ENCODE results near the gene ERCC6L.

- TF ChIP-seq, protein P1, sequence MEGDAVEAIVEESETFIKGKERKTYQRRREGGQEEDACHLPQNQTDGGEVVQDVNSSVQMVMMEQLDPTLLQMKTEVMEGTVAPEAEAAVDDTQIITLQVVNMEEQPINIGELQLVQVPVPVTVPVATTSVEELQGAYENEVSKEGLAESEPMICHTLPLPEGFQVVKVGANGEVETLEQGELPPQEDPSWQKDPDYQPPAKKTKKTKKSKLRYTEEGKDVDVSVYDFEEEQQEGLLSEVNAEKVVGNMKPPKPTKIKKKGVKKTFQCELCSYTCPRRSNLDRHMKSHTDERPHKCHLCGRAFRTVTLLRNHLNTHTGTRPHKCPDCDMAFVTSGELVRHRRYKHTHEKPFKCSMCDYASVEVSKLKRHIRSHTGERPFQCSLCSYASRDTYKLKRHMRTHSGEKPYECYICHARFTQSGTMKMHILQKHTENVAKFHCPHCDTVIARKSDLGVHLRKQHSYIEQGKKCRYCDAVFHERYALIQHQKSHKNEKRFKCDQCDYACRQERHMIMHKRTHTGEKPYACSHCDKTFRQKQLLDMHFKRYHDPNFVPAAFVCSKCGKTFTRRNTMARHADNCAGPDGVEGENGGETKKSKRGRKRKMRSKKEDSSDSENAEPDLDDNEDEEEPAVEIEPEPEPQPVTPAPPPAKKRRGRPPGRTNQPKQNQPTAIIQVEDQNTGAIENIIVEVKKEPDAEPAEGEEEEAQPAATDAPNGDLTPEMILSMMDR (IDR thresholded peaks at IDR 0.05 in 4 of 5, conservative IDR thresholded peaks at IDR 0.05 in 1 of 5): no peak
- TF ChIP-seq POLR2A (IDR thresholded peaks at IDR 0.05): no peak
Measured at GRCh38 chrX:72180539-72180938, 58.3 kb downstream of the ERCC6L start.

Data from gastrocnemius medialis (tissue), 4 donors.